HepG2 (cell line): Measurements from ENCODE around the gene HTR7. TPM values are rescaled to one million over a fixed set of nuclear protein-coding genes. Genes with fewer than 3 reads are reported as not detected.
"Not testable (repeated sequence)": the region's sequence is repeated elsewhere in the genome, so short reads cannot be mapped to it uniquely, and the experiment has no call there.

Experiments used
- ATAC-seq: fragments of 200-7000 bp; cut with Tn5 transposase; 3 replicates; pipeline ENCODE4 v1.9.1; 2020; ENCODE audit warnings: mild to moderate bottlenecking, moderate library complexity
- BruUV-seq: library from RNA; stranded (reverse); fragments of 400-500 nt; replicated peaks from 2 replicates; lab custom pipeline; 2021; lab: Mats Ljungman, UMichigan
- CTCF ChIA-PET: fragments of 300-600 bp; formaldehyde crosslinking; extraction: SDS; loops from one replicate; lab custom pipeline; 2021; ENCODE audit warnings: low total read pairs, inconsistent platforms, low intra/inter-chr PET ratio; lab: Yijun Ruan, JAX
- POLR2A ChIA-PET: fragments of 350-600 bp; sonication (Branson Sonifier 250); formaldehyde crosslinking; loops from one replicate; lab custom pipeline; 2020; ENCODE audit warnings: antibody characterized with exemption, inconsistent platforms; lab: Yijun Ruan, JAX
- DNase-seq: peaks from one replicate; pipeline ENCODE4 v3.0.0-alpha.2; 2015; ENCODE audit warnings: low spot score
- FAIRE-seq: peaks from 3 replicates; lab custom pipeline; 2011; peaks lifted over from hg19 to GRCh38; lab: Jason Lieb, UNC
- H2AFZ ChIP-seq: one replicate; pipeline ENCODE4 v1.6.1; 2011; ENCODE audit warnings: low read length, inconsistent platforms
- H3K27ac ChIP-seq: fragments of 300-600 bp; 3 replicates; pipeline ENCODE4 v1.8.0; 2011; ENCODE audit warnings: mixed run types, mild to moderate bottlenecking, mixed read lengths, low read length, inconsistent platforms; ENCODE audit not compliant: insufficient read depth; ENCODE audit errors: extremely low read length
- H3K27me3 ChIP-seq, 2 experiments: fragments of 200-600 bp in 1 of 2; 2 replicates in 1 of 2; 3 replicates in 1 of 2; pipeline versions ENCODE4 v1.6.0 to v1.8.0; 2011; ENCODE audit warnings: low read length in 2 of 2, mild to moderate bottlenecking in 2 of 2, moderate library complexity in 2 of 2, inconsistent platforms in 1 of 2; ENCODE audit not compliant: insufficient read depth in 2 of 2, control insufficient read depth in 1 of 2
- H3K36me3 ChIP-seq, 2 experiments: fragments of 200-600 bp in 1 of 2; replicated peaks in 1 of 2; 2 replicates in 1 of 2; 3 replicates in 1 of 2; pipeline versions ENCODE4 v1.5.1 to v1.8.0; 2011; ENCODE audit warnings: low read length in 2 of 2, inconsistent platforms in 1 of 2; ENCODE audit not compliant: insufficient read depth in 2 of 2, control insufficient read depth in 1 of 2
- H3K4me1 ChIP-seq: 2 replicates; pipeline ENCODE4 v1.5.1; 2012; ENCODE audit warnings: low read length, inconsistent platforms; ENCODE audit not compliant: insufficient read depth
- H3K4me2 ChIP-seq: 2 replicates; pipeline ENCODE4 v1.6.0; 2011; ENCODE audit warnings: low read depth, low read length, inconsistent platforms
- H3K4me3 ChIP-seq, 3 experiments: fragments of 200-600 bp in 1 of 3; sonication (generic), shearing (Covaris generic) in 1 of 3; replicated peaks in 1 of 3; 2 replicates each; pipeline ENCODE4 v1.5.1; 2011 to 2016; ENCODE audit warnings: low read length in 3 of 3, inconsistent platforms in 2 of 3, low read depth in 2 of 3, mild to moderate bottlenecking in 2 of 3, control low read depth in 1 of 3, mixed read lengths in 1 of 3; ENCODE audit not compliant: insufficient read depth in 1 of 3
- H3K79me2 ChIP-seq: one replicate; pipeline ENCODE4 v1.6.1; 2011; ENCODE audit warnings: low read length, inconsistent platforms; ENCODE audit not compliant: insufficient read depth
- H3K9ac ChIP-seq: 2 replicates; pipeline ENCODE4 v1.6.0; 2011; ENCODE audit warnings: mild to moderate bottlenecking, low read depth, low read length, inconsistent platforms; ENCODE audit not compliant: insufficient read depth
- H3K9me3 ChIP-seq: 2 replicates; pipeline ENCODE4 v1.5.1; 2012; ENCODE audit warnings: mild to moderate bottlenecking, low read length
- H4K20me1 ChIP-seq: 2 replicates; pipeline ENCODE4 v1.6.0; 2011; ENCODE audit warnings: inconsistent platforms, mild to moderate bottlenecking, low read length, moderate library complexity; ENCODE audit not compliant: insufficient read depth
- HMG20A ChIP-seq: IDR thresholded peaks from 2 replicates; pipeline ENCODE4 v1.6.1; 2016; ENCODE audit warnings: borderline replicate concordance
- HOXA7 ChIP-seq: sonication (generic); formaldehyde crosslinking; IDR thresholded peaks from 2 replicates; pipeline ENCODE4 v1.8.1; 2022; ENCODE audit warnings: mild to moderate bottlenecking, missing genetic modification reagents, moderate library complexity
- ZNF180 ChIP-seq: sonication (generic); formaldehyde crosslinking; IDR thresholded peaks from 2 replicates; pipeline ENCODE4 v1.4.0; 2020; ENCODE audit warnings: low read depth, missing genetic modification reagents, borderline replicate concordance
- ZNF570 ChIP-seq: sonication (generic); formaldehyde crosslinking; IDR thresholded peaks from 2 replicates; pipeline ENCODE4 v1.4.0; 2020; ENCODE audit warnings: mild to moderate bottlenecking, missing genetic modification reagents, borderline replicate concordance
- WGBS: methylation state at CpG from one replicate; pipeline ENCODE4 v1.1.6; 2017; ENCODE audit warnings: low lambda C conversion rate; 5-methylcytosine and 5-hydroxymethylcytosine counted together
- in situ Hi-C: cut with HindIII; loops from 2 replicates; pipeline ENCODE4 v1.10.0; 2017; ENCODE audit warnings: low pct_unique_long_range_greater_than_20kb; ENCODE audit not compliant: extremely low pct_ligation_motif_present
- intact Hi-C: fragments of 100-400 bp; cut with micrococcal nuclease; formaldehyde crosslinking; loops from one replicate; pipeline ENCODE4 v1.10.0; 2022; ENCODE audit not compliant: unreplicated experiment
- polyA plus RNA-seq, 8 experiments: library from polyadenylated mRNA; depleted of rRNA in 3 of 8; stranded (reverse) in 7 of 8; unstranded in 1 of 8; fragments of >200 nt; fragmentation: Illumina TruSeq in 4 of 8; extraction: Trizol in 4 of 8; gene quantifications; 2 replicates each; pipeline versions ENCODE4 v1.2.1 to v1.2.3, GENCODE V29; 2011 to 2016; ENCODE audit warnings: low read depth in 4 of 8, missing spikeins in 1 of 8, mixed read lengths in 1 of 8; ENCODE audit not compliant: insufficient read depth in 1 of 8
- total RNA-seq, 5 experiments: library from RNA; depleted of rRNA; stranded (reverse); fragments of >200 nt; fragmentation: Illumina TruSeq; extraction: Trizol; gene quantifications; 2 replicates each; pipeline ENCODE4 v1.2.3, GENCODE V29; 2016; ENCODE audit warnings: low read depth in 1 of 5

The HTR7 gene
- total and polyA plus RNA-seq, 2 of the 13 experiments (the other 11 are each of a cell fraction or from before 2014, with no cell fraction given): 0.04 TPM; not detected in 1

DNA sequence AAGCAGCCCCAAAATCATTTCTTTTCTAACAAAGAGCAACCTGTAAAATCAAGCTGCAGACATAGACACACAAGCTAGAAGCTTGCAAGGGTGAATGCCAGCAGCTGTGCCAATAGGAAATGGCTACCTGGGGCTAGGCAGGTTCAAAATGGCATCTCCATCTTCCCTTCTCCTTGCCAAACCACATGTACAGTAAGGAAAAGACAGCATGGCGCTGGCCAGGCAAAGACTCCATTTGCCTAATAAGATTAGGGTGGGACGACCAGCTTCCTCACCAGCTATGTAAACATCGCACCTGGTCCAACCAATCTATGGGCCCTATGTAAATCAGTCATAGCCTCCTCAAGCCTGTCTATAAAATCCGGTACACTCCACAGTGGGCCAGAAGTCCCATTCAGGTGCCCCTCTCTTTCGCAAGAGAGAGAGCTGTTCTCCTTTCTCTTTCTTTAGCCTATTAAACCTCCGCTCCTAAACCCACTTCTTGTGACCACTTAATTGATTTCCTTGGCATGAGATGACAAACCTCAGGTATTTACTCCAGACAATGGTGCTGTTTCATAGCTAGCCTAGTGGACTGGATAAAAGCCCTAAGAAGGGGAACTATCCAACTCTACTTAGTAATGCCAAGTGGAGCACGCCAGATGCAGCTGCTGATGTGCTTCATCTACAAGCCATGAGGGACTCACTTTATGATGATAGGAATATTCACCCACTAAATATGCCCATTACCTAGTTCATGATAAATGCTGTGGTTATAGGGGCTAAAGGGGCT is 44.1 kb downstream of the HTR7 start:
- H3K9ac ChIP-seq: no peak overlapping the region
- no TSS peak for BruUV-seq
- no peak for FAIRE-seq
- no peaks in the 10 kb centered on the region for H3K4me1 ChIP-seq
- H3K9me3 ChIP-seq: no peaks in the 10 kb centered on the region
- no peak for ATAC-seq
- no peak overlapping the region for H3K27ac ChIP-seq
- TF ChIP-seq HOXA7: no peak
- no peak for TF ChIP-seq HMG20A
- TF ChIP-seq ZNF570 (CRISPR knock-in tag): no peak
- no peak for TF ChIP-seq ZNF180 (CRISPR knock-in tag)
- no peak for DNase-seq
- intact Hi-C loops (no loop called here), in situ Hi-C loops (no loop called here)
- no peaks in the 10 kb centered on the region for H4K20me1 ChIP-seq
- no peaks in the 10 kb centered on the region for H3K36me3 ChIP-seq
- WGBS: 40% methylated on average over 5 of the region's 7 CpGs
- no peak overlapping the region for H3K4me2 ChIP-seq
- ChIA-PET POLR2A (no interaction called here), CTCF (no interaction called here)
- no peaks in the 10 kb centered on the region for H3K27me3 ChIP-seq
- no peaks in the 10 kb centered on the region for H3K79me2 ChIP-seq
- no peak overlapping the region for H2AFZ ChIP-seq
- H3K4me3 ChIP-seq: no peak overlapping the region

GRCh38 chr10:90807106-90807505 is 50.7 kb downstream of the HTR7 start:
- POLR2A ChIA-PET, FAIRE-seq, H3K4me1 ChIP-seq, ATAC-seq, H4K20me1 ChIP-seq, H3K36me3 ChIP-seq, H3K4me2 ChIP-seq, H2AFZ ChIP-seq, H3K27ac ChIP-seq, DNase-seq, BruUV-seq, H3K4me3 ChIP-seq, CTCF ChIA-PET, in situ Hi-C loops, H3K9ac ChIP-seq, H3K27me3 ChIP-seq, H3K79me2 ChIP-seq, intact Hi-C loops, H3K9me3 ChIP-seq: not testable (repeated sequence)
- WGBS: 45% methylated on average over 3 of the region's 4 CpGs
